GM21786 (cell line): Measurements from ENCODE around the gene SCFD2.

Source experiments
- ATAC-seq: cut with Tn5 transposase; IDR thresholded peaks from one replicate; pipeline ENCODE4 v1.9.1; 2021; ENCODE audit not compliant: unreplicated experiment

SCFD2 gene

GRCh38 chr4:52904421-52904820, 461.4 kb downstream of the SCFD2 start:
- no peak for ATAC-seq

GRCh38 chr4:52903273-52903672, 462.6 kb downstream of the SCFD2 start:
- ATAC-seq: no peak

GRCh38 chr4:52894443-52894842, 471.4 kb downstream of the SCFD2 start:
- ATAC-seq: no peak

GRCh38 chr4:52892880-52893279, 473.0 kb downstream of the SCFD2 start:
- no peak for ATAC-seq

GRCh38 chr4:52891743-52892142, 474.1 kb downstream of the SCFD2 start:
- ATAC-seq: no peak

- ATAC-seq: no peak
These were observed 475.4 kb downstream of the SCFD2 start for GRCh38 chr4:52890521-52890791.

- no peak for ATAC-seq
These were observed 475.9 kb downstream of the SCFD2 start for GRCh38 chr4:52889778-52890520.

- ATAC-seq: no peak
These were observed 476.5 kb downstream of the SCFD2 start for GRCh38 chr4:52889354-52889753.

- ATAC-seq: no peak
These were observed 480.9 kb downstream of the SCFD2 start for GRCh38 chr4:52884994-52885393.

- ATAC-seq: no peak
These were observed 481.9 kb downstream of the SCFD2 start for GRCh38 chr4:52883707-52884669.

GRCh38 chr4:52883183-52883621, 482.7 kb downstream of the SCFD2 start:
- no peak for ATAC-seq

GRCh38 chr4:52880994-52881393, 484.9 kb downstream of the SCFD2 start:
- no peak for ATAC-seq

GRCh38 chr4:52879471-52879870, 486.4 kb downstream of the SCFD2 start:
- no peak for ATAC-seq

GRCh38 chr4:52877694-52878093, 488.2 kb downstream of the SCFD2 start:
- no peak for ATAC-seq

GRCh38 chr4:52877036-52877435, 488.8 kb downstream of the SCFD2 start:
- no peak for ATAC-seq

GRCh38 chr4:52876069-52876468, 489.8 kb downstream of the SCFD2 start:
- no peak for ATAC-seq

- ATAC-seq: no peak
These were observed 490.9 kb downstream of the SCFD2 start for GRCh38 chr4:52874948-52875347.

- no peak for ATAC-seq
These were observed 492.0 kb downstream of the SCFD2 start for GRCh38 chr4:52873861-52874343.

GRCh38 chr4:52873191-52873590, 492.7 kb downstream of the SCFD2 start:
- ATAC-seq: no peak

- ATAC-seq: no peak
These were observed 495.6 kb downstream of the SCFD2 start for GRCh38 chr4:52870225-52870624.

- no peak for ATAC-seq
These were observed 496.2 kb downstream of the SCFD2 start for GRCh38 chr4:52869656-52870055.

GRCh38 chr4:52869196-52869595, 496.7 kb downstream of the SCFD2 start:
- no peak for ATAC-seq
